D721Med (cell line): ENCODE results near the gene ADAM8.

Experiments used
- DNase-seq: peaks from one replicate; pipeline ENCODE4 v3.0.0; 2011; ENCODE audit warnings: low spot score; ENCODE audit not compliant: insufficient read length
- FAIRE-seq: peaks from 2 replicates; lab custom pipeline; 2011; peaks lifted over from hg19 to GRCh38; lab: Jason Lieb, UNC
- CTCF ChIP-seq: IDR thresholded peaks from 2 replicates; pipeline ENCODE4 v1.5.1; 2012; ENCODE audit warnings: mild to moderate bottlenecking, control low read depth; ENCODE audit not compliant: insufficient read depth; ENCODE audit errors: missing control alignments

The ADAM8 gene

GRCh38 chr10:133292919-133293809 is 16.5 kb upstream of the ADAM8 start:
- TF ChIP-seq CTCF, result no peak
- DNase-seq, result no peak
- FAIRE-seq, result no peak

GRCh38 chr10:133289761-133290160 is 13.1 kb upstream of the ADAM8 start:
- FAIRE-seq, result no peak
- no peak for DNase-seq
- no peak for TF ChIP-seq CTCF

- DNase-seq (no peak), FAIRE-seq (no peak)
- no peak for TF ChIP-seq CTCF
Observed at GRCh38 chr10:133287832-133288500, 11.3 kb upstream of the ADAM8 start.

- DNase-seq, result no peak
- TF ChIP-seq CTCF, result no peak
- no peak for FAIRE-seq
Observed at GRCh38 chr10:133286366-133286765, 9.7 kb upstream of the ADAM8 start.

GRCh38 chr10:133285217-133285616 is 8.5 kb upstream of the ADAM8 start:
- TF ChIP-seq CTCF, result no peak
- FAIRE-seq (no peak), DNase-seq (no peak)

- FAIRE-seq (no peak), DNase-seq (no peak)
- TF ChIP-seq CTCF, result no peak
Observed at GRCh38 chr10:133283931-133284330, 7.3 kb upstream of the ADAM8 start.
